GM10266 (cell line): ENCODE results near the gene TPRX1.

ENCODE experiments used
- DNase-seq: peaks from one replicate; pipeline ENCODE4 v3.0.0; 2012; ENCODE audit errors: extremely low spot score
- TF ChIP-seq, protein P1 (sequence below): IDR thresholded peaks from 2 replicates; pipeline ENCODE4 v1.5.1; 2012; ENCODE audit warnings: mild to moderate bottlenecking, low read depth; ENCODE audit not compliant: control insufficient read depth, insufficient read depth; ENCODE audit errors: missing control alignments

Gene TPRX1

DNA sequence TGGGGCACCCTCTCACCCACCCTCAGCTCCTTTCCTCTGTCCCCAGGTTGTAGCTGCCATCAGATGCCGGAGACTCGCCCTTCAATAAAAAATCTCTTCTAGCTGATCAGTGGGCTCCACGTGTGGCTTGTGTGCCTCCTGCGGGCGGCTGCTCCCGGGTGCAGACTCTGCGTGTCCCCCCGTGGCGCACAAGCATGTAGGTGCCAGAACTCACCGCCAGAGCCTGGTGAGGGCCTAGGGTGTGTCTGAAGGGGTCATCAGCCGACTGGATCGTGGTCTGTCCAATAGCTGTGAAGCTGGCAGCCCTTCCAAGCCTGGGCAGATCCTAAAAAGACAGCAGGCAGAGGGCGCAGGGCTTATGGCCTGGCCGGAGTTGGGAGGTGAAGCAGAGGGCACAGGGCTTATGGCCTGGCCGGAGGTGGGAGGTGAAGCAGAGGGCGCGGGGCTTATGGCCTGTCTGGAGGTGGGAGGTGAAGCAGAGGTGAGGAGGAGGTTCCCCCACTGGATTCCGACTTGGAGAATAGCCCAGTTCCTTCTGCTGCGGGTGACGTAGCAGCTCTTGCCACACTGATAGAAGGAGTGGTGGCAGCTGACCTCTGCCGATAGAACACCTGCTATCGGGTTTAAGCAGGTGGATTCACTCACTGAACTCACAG, 47.3 kb downstream of the TPRX1 start:
- no peak for DNase-seq
- TF ChIP-seq, protein P1, sequence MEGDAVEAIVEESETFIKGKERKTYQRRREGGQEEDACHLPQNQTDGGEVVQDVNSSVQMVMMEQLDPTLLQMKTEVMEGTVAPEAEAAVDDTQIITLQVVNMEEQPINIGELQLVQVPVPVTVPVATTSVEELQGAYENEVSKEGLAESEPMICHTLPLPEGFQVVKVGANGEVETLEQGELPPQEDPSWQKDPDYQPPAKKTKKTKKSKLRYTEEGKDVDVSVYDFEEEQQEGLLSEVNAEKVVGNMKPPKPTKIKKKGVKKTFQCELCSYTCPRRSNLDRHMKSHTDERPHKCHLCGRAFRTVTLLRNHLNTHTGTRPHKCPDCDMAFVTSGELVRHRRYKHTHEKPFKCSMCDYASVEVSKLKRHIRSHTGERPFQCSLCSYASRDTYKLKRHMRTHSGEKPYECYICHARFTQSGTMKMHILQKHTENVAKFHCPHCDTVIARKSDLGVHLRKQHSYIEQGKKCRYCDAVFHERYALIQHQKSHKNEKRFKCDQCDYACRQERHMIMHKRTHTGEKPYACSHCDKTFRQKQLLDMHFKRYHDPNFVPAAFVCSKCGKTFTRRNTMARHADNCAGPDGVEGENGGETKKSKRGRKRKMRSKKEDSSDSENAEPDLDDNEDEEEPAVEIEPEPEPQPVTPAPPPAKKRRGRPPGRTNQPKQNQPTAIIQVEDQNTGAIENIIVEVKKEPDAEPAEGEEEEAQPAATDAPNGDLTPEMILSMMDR: no peak

- TF ChIP-seq, protein P1: no peak
- DNase-seq: no peak
These were observed 47.8 kb downstream of the TPRX1 start for GRCh38 chr19:47756627-47756929.

GRCh38 chr19:47755762-47756626, 48.4 kb downstream of the TPRX1 start:
- TF ChIP-seq, protein P1: no peak

DNA sequence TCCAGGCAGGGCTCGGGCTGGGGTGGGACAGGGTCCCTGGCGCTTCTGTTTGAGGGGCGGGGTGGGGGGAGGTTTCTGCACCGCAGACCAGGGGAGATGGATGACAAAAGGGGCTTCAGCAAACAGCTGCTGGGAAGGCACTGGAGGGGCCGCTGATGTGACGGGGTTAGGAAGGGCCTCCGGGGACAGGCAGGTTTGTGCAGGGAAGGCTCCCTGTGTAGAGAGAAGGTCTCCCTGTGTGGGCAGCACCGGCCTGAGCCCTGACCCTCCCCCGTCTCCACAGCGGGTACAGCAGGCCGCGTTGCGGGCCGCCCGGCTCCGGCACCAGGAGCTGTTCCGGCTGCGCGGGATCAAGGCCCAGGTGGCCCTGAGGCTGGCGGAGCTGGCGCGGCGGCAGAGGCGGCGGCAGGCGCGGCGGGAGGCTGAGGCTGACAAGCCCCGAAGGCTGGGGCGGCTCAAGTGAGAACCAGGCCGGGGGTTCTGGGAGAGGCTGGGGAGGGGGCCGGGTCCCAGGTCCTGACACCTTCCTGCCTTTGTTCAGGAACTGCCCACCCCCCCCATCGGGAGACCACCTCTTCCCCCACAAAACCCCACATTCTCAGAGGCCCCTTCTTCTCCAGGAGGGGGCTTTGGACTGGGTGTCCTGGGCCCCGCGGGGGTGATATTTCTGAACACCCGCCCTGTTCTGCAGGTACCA, 49.1 kb downstream of the TPRX1 start:
- TF ChIP-seq, protein P1: no peak
- no peak for DNase-seq

More at GRCh38 chr19:47755762-47756626, 48.4 kb downstream of the TPRX1 start:
- no peak for DNase-seq

GRCh38 chr19:47754206-47755064, 49.9 kb downstream of the TPRX1 start:
- TF ChIP-seq, protein P1: no peak
- no peak for DNase-seq

- DNase-seq: no peak
- TF ChIP-seq, protein P1: no peak
These were observed 51.7 kb downstream of the TPRX1 start for GRCh38 chr19:47752440-47753211.
